Activated CD4-positive, alpha-beta T cell treated with anti-CD3 and anti-CD28 coated beads, Interleukin-2, amount 50 U/mL, for 24 hours (primary cell): ENCODE data around the gene CENPV.
"Not testable (repeated sequence)": the region's sequence is repeated elsewhere in the genome, so short reads cannot be mapped to it uniquely, and the experiment has no call there.

Experiments
- DNase-seq, 2 donors: peaks; one replicate each; pipeline ENCODE4 v3.0.0-alpha.2; 2020; ENCODE audit warnings: low read depth in 1 of 2, low spot score in 1 of 2

CENPV gene

DNA sequence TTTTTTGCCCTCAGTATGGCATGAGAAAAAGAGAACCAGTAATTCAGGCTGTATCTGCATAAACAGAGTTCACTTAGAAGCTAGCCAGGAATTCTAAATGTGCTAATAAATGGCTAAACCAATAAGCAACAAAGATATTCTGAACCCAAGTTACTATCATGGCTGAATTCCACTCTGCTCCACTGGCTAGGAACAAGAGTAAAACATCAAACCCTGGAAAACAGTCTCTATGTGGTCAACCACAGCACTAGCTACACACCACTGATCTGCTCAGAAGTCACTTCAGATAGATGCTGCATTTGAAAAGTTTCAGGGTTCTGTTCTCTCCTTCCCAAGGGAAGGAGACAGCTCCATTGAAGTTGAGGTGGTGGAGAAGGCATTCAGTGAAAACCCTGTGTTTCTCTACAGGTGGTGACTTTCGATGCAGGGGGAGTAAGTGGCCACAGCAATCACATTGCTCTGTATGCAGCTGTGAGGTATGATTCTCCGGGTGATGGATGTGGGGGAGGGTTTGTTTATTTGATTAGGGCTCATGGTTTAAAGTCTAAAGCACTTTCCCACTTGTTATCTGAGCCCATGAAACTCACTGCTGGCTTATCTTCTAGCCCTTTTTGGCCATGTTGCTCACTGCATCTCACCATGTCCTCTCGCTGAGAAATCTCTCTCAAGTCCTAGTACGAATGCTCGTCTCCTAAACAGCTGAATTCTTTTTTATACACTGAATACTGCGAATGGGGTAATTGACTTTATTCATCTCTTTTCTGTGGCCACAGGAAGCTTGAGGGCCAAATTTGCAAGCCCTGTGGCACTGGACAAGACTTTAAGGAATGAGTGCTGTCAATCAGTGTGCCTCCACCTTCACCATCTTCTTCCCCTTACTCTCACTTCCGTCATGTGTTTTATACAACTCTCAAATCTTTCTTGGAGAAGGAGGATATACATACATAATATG lies 39.9 kb downstream of the CENPV start:
- DNase-seq, result no peak

DNA sequence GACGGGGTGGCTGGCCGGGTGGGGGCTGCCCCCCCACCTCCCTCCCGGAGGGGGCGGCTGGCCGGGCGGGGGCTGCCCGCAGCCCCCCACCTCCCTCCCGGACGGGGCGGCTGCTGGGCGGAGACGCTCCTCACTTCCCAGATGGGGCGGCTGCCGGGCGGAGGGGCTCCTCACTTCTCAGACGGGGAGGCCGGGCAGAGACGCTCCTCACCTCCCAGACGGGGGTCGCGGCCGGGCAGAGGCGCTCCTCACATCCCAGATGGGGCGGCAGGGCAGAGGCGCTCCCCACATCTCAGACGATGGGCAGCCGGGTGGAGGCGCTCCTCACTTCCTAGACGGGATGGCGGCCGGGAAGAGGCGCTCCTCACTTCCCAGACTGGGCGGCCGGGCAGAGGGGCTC lies 41.2 kb downstream of the CENPV start:
- not testable (repeated sequence) for DNase-seq

DNA sequence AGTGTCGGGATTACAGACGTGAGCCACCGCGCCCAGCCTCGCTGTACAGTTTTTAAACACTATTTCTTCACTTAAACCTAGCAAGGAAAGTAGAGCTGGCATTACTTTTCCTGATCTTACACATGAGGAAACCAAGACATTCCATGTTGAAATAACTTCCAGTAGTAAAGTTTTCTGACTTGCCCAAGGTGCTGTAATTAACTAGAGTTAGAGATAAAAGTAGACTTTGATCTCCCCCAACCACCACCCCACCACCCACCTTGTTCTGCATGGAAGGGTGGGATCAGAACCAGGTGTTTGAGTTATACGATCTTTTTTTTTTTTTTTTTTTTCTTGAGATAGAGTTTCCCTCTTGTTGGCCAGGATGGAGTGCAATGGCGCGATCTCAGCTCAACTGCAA lies 47.1 kb downstream of the CENPV start:
- no peak for DNase-seq

DNA sequence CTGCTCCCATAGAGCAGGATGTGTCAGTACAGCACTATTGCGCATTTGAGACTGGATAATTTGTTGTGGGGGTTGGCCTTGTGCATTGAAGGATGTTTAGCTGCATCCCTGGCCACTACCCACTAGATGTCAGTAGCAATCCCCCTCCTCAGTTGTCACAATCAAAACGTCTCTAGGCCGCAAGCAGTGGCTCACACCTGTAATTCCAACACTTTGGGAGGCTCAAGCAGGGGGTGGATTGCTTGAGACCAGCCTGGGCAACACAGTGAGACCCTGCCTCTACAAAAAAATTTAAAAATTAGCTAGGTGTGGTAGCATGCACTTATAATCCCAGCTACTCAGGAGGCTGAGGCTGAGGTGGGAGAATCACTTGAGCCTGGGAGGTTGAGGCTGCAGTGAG lies 48.4 kb downstream of the CENPV start:
- no peak for DNase-seq

DNA sequence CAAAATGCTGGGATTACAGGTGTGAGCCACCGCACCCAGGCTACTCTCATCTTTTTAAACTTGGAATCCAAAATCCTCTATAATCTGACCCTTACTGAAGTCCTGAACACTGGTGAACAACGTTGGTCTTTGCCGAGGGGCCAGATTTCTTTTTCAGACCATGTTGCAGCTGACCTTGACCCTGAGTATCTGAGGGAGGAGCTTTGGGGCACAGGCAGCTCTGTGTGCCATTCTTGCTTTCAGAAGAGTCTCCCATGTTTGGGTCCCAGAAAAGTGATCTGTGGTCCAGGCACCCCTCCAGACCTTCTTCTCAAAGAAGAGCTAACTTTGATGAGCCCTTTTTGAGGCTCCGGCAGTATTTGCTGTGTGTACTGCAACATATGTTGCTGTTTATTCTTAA lies 50.4 kb downstream of the CENPV start:
- DNase-seq, result no peak

DNA sequence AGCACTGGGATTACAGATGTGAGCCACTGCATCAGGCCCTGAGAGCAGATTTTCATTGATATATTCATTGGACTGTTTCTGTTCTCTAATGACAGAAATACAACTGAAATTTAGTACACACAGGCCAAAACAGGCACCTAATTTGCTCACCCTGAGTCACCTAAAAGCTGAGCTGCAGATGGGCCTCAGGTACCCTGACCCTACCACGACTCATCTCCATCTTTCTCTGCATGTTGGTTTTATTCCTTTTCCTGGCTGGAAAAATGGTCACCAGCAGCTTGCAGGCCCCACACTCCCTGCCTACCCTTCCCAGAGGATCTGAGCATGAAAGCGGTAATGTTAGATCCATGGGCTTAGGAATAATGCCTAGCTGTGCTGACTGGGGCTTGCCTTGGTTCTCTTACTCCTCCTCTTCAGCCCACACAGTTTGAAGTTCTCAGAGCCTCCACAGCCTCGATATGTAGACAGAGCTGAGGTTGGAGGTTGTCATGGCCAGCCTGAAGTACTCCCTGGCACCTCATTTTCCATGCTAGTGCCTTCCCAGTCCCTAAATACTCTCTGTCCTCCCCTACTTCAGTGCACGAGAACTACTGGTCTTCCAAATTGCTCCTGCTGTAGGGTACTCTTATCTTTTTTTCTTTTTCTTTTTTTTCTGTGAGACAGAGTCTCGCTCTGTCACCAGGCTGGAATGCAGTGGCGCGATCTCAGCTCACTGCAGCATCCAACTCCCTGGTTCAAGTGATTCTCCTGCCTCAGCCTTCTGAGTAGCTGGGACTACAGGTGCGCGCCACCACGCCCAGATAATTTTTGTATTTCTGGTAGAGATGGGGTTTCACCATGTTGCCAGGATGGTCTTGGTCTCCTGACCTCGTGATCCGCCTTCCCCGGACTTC lies 51.1 kb downstream of the CENPV start:
- DNase-seq, result no peak

DNA sequence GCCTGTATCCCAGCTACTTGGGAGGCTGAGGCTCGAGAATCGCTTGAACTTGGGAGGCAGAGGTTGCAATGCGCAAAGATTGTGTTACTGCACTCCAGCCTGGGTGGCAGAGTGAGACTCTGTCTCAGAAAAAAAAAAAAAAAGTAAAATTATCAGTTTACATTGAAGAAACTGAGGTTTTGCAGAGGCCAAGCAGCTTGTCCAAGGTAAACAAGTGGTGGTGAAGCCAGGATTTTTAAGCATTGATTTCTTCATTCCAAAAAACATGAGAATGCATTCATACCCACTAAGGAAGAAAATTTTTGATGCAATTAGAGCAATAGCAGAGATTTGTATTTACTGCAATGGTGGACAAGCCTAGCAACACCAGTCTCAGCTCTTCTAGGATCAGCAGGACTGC lies 52.7 kb downstream of the CENPV start:
- no peak for DNase-seq

DNA sequence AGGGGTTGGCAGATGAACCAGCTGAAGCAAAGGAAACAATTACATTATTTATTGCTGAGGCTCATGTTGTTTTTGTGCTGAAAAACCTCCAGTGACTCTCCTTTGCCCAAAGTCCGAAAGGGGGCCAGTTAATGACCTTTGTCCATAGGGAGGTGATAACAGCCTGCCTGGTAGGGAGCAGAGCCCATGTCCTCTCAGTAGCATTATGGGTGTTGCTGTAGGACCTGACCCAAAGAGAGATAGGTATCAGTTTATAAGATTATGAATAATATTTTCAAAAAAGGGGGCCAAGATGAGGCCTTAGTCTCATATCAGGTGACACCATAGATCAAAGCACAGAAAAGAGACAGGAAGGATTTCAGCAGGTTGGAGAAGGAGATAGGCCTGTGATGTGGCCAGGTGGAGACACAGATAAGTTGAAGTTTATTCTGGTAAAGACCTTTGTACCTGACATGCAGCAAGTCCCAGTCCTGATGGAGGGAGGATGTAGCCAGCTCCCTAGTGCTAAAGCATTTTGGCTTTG lies 55.1 kb downstream of the CENPV start:
- DNase-seq, result no peak

DNA sequence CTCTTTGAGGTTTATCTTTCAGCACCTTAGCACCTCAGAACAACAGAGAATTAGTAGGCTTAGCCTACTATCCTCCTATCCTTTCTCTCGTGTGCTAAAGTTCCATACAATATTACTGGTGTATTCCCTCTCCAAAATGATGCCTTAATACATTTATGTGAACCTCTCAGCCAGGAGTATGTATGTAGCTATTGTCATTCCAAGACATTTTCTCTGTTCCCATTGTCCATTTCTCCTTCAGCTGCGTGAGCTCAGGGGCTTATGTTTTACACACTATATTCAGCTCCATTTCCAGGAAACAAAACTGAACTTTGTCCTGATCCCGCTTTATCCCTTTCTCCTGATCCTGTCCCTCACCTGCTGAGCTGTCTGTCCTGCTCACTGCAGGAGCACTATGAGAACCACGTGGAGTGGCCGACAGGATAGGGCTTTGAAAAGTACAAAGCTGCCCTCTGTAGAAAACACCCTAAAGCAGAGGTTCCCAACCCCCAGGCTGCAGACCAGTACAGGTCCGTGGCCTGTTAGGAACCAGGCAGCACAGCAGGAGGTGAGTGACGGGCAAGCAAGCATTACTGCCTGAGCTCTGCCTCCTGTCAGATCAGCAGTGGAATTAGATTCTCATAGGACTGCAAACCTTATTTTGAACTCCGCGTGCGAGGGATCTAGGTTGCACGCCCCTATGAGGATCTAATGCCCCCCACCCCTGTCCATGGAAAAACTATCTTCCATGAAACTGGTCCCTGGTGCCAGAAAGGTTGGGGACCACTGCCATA lies 55.7 kb downstream of the CENPV start:
- DNase-seq, result no peak

DNA sequence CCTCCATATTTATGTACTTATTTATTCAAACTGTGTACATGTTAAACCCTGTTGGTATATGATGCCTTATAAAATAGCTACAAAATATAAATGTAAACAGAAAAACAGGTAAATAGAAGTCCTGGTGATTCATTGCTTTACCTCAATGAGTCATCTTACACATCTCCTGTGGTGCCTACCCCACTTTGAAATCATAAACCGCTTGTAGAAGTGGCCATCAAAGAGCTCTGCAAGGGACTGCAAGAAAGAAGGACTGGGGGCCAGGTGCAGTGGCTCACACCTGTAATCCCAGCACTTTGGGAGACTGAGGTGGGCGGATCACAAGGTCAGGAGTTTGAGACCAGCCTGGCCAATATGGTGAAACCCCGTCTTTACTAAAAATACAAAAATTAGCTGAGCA lies 57.2 kb downstream of the CENPV start:
- DNase-seq, result not testable (repeated sequence)

DNA sequence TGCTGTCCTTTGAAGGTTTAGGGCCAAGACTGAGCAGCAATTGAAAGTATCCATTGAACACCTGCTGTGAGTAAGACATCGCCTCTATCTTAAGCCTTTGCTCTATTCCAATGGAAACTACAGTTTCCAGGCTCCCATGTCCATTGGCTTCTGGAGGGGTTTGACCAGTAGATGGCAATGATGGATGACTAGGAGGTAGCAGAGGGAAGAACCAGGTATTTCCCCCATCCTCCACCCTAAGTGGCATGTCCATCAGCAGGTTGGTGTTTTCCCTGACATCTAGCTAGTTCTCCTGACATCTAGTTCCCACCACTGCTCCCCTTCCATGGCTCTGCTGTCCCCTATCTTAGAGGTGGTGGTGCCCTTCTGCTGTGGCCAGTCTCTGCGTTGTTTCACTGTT lies 58.7 kb downstream of the CENPV start:
- DNase-seq, result no peak

DNA sequence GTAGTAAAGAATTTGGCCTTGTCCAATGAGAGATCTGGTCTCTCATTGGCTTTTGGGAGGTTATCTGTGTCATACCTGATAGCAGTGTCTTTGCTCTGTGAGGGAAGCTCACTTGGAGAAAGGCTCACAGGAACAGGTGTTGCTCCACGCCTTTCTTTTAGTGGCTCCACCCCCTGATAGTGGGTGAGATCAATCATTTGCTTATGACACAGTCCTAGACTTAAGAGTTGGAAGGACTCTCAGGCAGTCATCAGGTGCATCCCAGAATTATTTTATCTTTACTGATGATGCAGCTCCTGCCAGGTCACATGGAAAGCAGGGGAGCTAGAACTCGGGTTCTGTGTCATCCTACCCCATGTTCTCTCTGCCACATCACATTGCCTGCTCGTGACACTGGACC lies 59.3 kb downstream of the CENPV start:
- DNase-seq, result no peak
